HG03521 (cell line): ENCODE data around the gene FXR2.
"Not testable (repeated sequence)": the region's sequence is repeated elsewhere in the genome, so short reads cannot be mapped to it uniquely, and the experiment has no call there.

Experiments used
- ATAC-seq: cut with Tn5 transposase; IDR thresholded peaks from one replicate; pipeline ENCODE4 v1.9.1; 2021; ENCODE audit warnings: mild to moderate bottlenecking, moderate library complexity; ENCODE audit not compliant: unreplicated experiment

Gene FXR2

GRCh38 chr17:7614425-7615264 is at the start of gene FXR2:
FXR2 (minus strand) TSS chr17:7614897; CDS start chr17:7614532, 365 bp downstream.
- ATAC-seq, result peak; percentile 90

GRCh38 chr17:7656958-7657609 is 42.4 kb upstream of the FXR2 start:
- ATAC-seq, result no peak

GRCh38 chr17:7655541-7655840 is 40.8 kb upstream of the FXR2 start:
- ATAC-seq, result no peak

- no peak for ATAC-seq
Measured at GRCh38 chr17:7654832-7655540, 40.3 kb upstream of the FXR2 start.

- ATAC-seq, result no peak
Measured at GRCh38 chr17:7652388-7653356, 38.0 kb upstream of the FXR2 start.

- ATAC-seq, result no peak
Measured at GRCh38 chr17:7651665-7652387, 37.1 kb upstream of the FXR2 start.

GRCh38 chr17:7651097-7651664 is 36.5 kb upstream of the FXR2 start:
- ATAC-seq, result no peak

GRCh38 chr17:7650509-7651096 is 35.9 kb upstream of the FXR2 start, which contains the start of gene ATP1B2:
ATP1B2 (plus strand) TSS chr17:7650926; CDS start chr17:7651519, 593 bp downstream.
- ATAC-seq, result no peak

- no peak for ATAC-seq
Measured at GRCh38 chr17:7647018-7647417, 32.3 kb upstream of the FXR2 start.

- no peak for ATAC-seq
Measured at GRCh38 chr17:7646457-7646856, 31.8 kb upstream of the FXR2 start.

- no peak for ATAC-seq
Measured at GRCh38 chr17:7644775-7645174, 30.1 kb upstream of the FXR2 start.

GRCh38 chr17:7641635-7642034 is 26.9 kb upstream of the FXR2 start:
- not testable (repeated sequence) for ATAC-seq

- no peak for ATAC-seq
Measured at GRCh38 chr17:7640783-7641182, 26.1 kb upstream of the FXR2 start.

- ATAC-seq, result no peak
Measured at GRCh38 chr17:7636163-7636562, 21.5 kb upstream of the FXR2 start.

GRCh38 chr17:7634384-7634783 is 19.7 kb upstream of the FXR2 start:
- ATAC-seq, result no peak

- no peak for ATAC-seq
Measured at GRCh38 chr17:7633093-7633492, 18.4 kb upstream of the FXR2 start.

- no peak for ATAC-seq
Measured at GRCh38 chr17:7632492-7632894, 17.8 kb upstream of the FXR2 start.

- no peak for ATAC-seq
Measured at GRCh38 chr17:7631398-7632380, 17.0 kb upstream of the FXR2 start.
